Duodenal mucosa (tissue), 2 donors: Measurements from ENCODE around the gene ZXDC.

ENCODE experiments used
- H3K27ac ChIP-seq: one replicate; pipeline ENCODE4 v1.7.0; 2013; ENCODE audit warnings: low read depth, low read length
- H3K27me3 ChIP-seq, 2 donors: one replicate each; pipeline ENCODE4 v1.7.0; 2013; ENCODE audit warnings: low read length in 2 of 2, control low read depth in 1 of 2; ENCODE audit not compliant: insufficient read depth in 2 of 2, control insufficient read depth in 1 of 2
- H3K36me3 ChIP-seq, 2 donors: one replicate each; pipeline ENCODE4 v1.7.0; 2013; ENCODE audit warnings: low read length in 2 of 2, control low read depth in 1 of 2; ENCODE audit not compliant: insufficient read depth in 2 of 2, control insufficient read depth in 1 of 2
- H3K4me1 ChIP-seq, 2 donors: one replicate each; pipeline ENCODE4 v1.7.0; 2013; ENCODE audit warnings: low read length in 2 of 2, control low read depth in 1 of 2; ENCODE audit not compliant: insufficient read depth in 2 of 2, control insufficient read depth in 1 of 2
- H3K4me3 ChIP-seq, 2 donors: one replicate each; pipeline ENCODE4 v1.7.0; 2013; ENCODE audit warnings: low read length in 2 of 2, low read depth in 1 of 2
- H3K9ac ChIP-seq, 2 donors: one replicate each; pipeline ENCODE4 v1.7.0; 2013; ENCODE audit warnings: low read length in 2 of 2, low read depth in 1 of 2
- H3K9me3 ChIP-seq, 2 donors: one replicate each; pipeline ENCODE4 v1.7.0; 2013; ENCODE audit warnings: low read length in 2 of 2, control low read depth in 1 of 2; ENCODE audit not compliant: control insufficient read depth in 1 of 2

The ZXDC gene

DNA sequence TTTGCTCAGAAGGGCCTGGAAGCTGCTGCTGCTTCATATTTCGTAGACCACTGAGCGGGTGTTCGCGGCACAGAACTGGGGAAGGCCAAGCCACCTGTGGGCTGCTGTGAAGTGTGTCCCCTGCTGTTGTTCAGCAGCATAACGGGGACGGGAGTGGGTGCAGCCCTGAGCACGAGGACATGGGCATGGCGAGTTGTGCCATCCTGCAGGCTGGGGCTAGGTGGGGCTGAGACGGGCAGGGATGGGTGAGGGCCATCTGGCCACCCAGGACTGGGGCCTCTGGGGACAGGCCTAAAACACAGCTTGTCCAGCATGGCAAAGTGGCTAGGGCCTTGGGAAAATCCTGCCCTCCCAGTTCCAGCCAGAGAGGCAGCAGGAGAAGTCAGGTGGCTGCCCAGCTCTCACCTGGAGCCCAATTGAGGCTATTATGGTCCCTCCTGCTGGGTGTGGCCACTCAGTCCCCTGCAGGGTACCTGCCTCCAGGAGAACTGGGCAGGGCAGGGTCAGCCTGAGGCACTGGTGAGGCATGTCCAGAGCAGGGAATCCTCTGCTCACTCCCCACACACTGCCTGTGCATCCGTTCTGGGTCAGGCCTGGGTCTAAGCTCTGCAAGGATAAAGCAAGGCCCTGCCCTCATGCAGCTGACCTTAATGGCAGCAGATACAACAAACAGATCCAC lies 51.5 kb downstream of the ZXDC start:
- H3K27me3 ChIP-seq = no peaks in the 10 kb centered on the region
- no peak overlapping the region for H3K27ac ChIP-seq
- no peaks in the 10 kb centered on the region for H3K4me1 ChIP-seq
- peaks cover 7 to 15% of the 10 kb centered on the region in 2 donors for H3K9me3 ChIP-seq
- H3K36me3 ChIP-seq = peaks cover 0 to 2% of the 10 kb centered on the region in 2 donors
- H3K9ac ChIP-seq = no peak overlapping the region
- H3K4me3 ChIP-seq = no peak overlapping the region

- peaks cover 7 to 15% of the 10 kb centered on the region in 2 donors for H3K9me3 ChIP-seq
- no peaks in the 10 kb centered on the region for H3K4me1 ChIP-seq
- peaks cover 0 to 2% of the 10 kb centered on the region in 2 donors for H3K36me3 ChIP-seq
- H3K9ac ChIP-seq = no peak overlapping the region
- no peaks in the 10 kb centered on the region for H3K27me3 ChIP-seq
- H3K27ac ChIP-seq = no peak overlapping the region
- no peak overlapping the region for H3K4me3 ChIP-seq
Measured at GRCh38 chr3:126423191-126424038, 52.3 kb downstream of the ZXDC start.

- H3K9ac ChIP-seq = no peak overlapping the region
- no peaks in the 10 kb centered on the region for H3K27me3 ChIP-seq
- no peak overlapping the region for H3K27ac ChIP-seq
- H3K36me3 ChIP-seq = peaks cover 0 to 2% of the 10 kb centered on the region in 2 donors
- H3K4me3 ChIP-seq = no peak overlapping the region
- H3K9me3 ChIP-seq = peaks cover 7 to 15% of the 10 kb centered on the region in 2 donors
- no peaks in the 10 kb centered on the region for H3K4me1 ChIP-seq
Measured at GRCh38 chr3:126422571-126423091, 53.1 kb downstream of the ZXDC start.

DNA sequence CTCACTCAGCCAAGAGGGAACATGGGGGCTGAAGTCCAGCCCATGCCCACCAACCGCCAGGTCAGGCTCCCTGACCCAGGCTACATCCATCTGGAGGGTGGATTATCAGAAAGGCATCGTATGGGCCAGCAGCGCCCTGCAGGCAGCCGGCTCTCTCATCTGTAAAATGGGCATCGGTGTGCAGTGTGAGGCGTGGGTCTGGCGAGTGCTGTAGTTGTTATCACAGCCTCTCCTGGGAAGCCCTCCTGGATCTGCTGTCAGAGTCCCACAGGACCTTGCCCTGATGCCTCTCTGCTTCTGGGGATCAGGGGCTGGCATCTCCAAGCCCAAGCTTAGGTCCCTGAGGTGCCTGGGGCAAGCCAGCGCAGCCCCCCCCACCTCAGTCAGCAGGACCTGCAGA lies 53.6 kb downstream of the ZXDC start:
- no peak overlapping the region for H3K27ac ChIP-seq
- peaks cover 7 to 14% of the 10 kb centered on the region in 2 donors for H3K9me3 ChIP-seq
- no peaks in the 10 kb centered on the region for H3K4me1 ChIP-seq
- H3K36me3 ChIP-seq = peaks cover 0 to 2% of the 10 kb centered on the region in 2 donors
- H3K9ac ChIP-seq = no peak overlapping the region
- H3K4me3 ChIP-seq = no peak overlapping the region
- H3K27me3 ChIP-seq = no peaks in the 10 kb centered on the region

GRCh38 chr3:126421573-126422119 lies 54.0 kb downstream of the ZXDC start:
- Histone ChIP-seq H3K27ac (no peak overlapping the region), H3K27me3 (no peaks in the 10 kb centered on the region), H3K4me3 (no peak overlapping the region), H3K9ac (no peak overlapping the region), H3K4me1 (no peaks in the 10 kb centered on the region), H3K36me3 (peaks cover 0 to 2% of the 10 kb centered on the region in 2 donors), H3K9me3 (peaks cover 7 to 10% of the 10 kb centered on the region in 2 donors)

GRCh38 chr3:126419886-126420786 lies 55.6 kb downstream of the ZXDC start:
- no peak overlapping the region for H3K9ac ChIP-seq
- peaks cover 5 to 6% of the 10 kb centered on the region in 2 donors for H3K27me3 ChIP-seq
- no peak overlapping the region for H3K27ac ChIP-seq
- peaks cover 0 to 2% of the 10 kb centered on the region in 2 donors for H3K36me3 ChIP-seq
- H3K9me3 ChIP-seq = no peaks in the 10 kb centered on the region
- H3K4me1 ChIP-seq = no peaks in the 10 kb centered on the region
- no peak overlapping the region for H3K4me3 ChIP-seq

DNA sequence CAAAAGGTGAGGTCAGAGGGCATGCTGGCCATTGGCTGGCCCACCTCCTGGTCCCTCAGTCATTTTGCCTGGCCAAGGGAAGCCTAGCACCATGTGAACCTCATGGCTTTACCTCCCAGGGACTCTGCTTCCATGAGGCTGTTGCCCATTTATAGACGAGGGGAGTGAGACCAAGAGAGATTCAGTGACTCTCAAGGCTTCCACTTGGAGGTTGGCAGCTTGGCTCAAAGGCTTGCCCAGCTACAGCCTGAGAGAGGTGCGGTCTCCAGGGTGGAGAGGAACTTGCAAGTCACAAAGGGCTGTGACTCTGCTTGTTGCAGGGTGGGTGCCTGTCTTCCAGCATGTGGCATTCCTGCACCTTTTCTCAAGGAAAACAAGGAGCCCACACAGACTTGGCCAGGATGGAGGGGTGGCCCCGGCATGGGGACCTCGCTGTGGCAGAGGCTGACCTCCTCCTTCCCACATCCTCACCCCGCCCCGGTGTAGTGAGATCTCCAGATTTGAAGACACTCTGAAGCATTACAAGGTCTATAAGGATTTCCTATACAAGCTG lies 56.5 kb downstream of the ZXDC start:
- Histone ChIP-seq H3K9ac (no peak overlapping the region), H3K27ac (no peak overlapping the region), H3K36me3 (no peaks in the 10 kb centered on the region), H3K9me3 (no peaks in the 10 kb centered on the region), H3K4me3 (no peak overlapping the region), H3K4me1 (no peaks in the 10 kb centered on the region), H3K27me3 (peaks cover 5 to 6% of the 10 kb centered on the region in 2 donors)

DNA sequence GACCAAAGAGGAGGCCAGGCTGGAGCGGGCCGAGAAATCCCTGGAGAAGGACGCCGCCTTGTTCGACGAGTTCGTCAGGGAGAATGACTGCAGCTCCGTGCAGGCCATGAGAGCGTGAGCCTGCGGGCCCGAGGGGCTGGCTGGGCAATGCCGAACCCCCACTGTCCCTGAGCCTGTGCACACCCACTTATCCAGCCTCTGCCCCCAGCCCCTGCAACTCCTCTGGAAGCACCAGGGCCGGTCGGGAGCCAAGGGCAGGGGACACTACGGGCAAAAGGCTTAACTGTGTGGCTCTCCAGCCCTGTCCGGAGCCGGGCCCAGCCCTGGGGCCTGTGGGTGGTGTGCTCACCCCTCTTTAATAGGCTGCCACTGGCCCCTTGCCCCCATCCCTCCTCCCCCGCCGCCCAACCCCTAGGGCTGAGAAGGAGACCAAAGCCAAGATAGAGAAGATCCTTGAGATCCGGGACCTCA lies 57.0 kb downstream of the ZXDC start:
- Histone ChIP-seq H3K4me3 (no peak overlapping the region), H3K9me3 (no peaks in the 10 kb centered on the region), H3K27me3 (peaks cover 5 to 6% of the 10 kb centered on the region in 2 donors), H3K27ac (no peak overlapping the region), H3K36me3 (no peaks in the 10 kb centered on the region), H3K9ac (no peak overlapping the region), H3K4me1 (no peaks in the 10 kb centered on the region)

DNA sequence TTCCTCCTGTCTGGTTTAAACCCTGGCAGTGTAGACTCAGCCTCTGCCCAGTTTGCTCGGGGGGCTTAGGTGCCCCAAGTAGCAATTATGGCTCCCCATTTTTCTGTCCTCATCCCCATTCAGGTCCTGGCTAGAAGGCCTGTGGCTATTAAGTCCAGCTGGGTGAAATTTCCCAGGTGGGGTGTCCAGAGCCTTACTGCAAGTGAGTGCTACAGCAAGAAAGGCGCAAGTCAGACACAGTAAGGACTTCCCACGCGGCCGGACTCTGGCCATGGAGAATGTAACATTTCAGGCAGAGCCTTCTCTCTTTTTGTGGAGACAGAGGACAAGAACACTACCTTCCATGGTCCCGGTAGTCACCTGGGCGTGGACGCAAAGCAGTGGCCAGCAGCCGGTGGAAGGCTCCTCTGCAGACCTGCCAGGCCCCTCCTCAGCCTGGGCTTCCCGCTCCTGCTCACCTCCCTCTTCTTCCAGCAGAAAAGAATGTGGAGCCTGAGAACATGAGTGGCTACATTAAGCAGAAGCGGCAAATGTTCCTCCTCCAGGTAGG lies 57.6 kb downstream of the ZXDC start:
- Histone ChIP-seq H3K4me3 (no peak overlapping the region), H3K4me1 (no peaks in the 10 kb centered on the region), H3K27me3 (peaks cover 5 to 6% of the 10 kb centered on the region in 2 donors), H3K9me3 (no peaks in the 10 kb centered on the region), H3K9ac (no peak overlapping the region), H3K27ac (no peak overlapping the region), H3K36me3 (no peaks in the 10 kb centered on the region)
